Esophagus muscularis mucosa (tissue), 3 donors: ENCODE results near the gene CTNNA2.

Experiments used
- CTCF ChIP-seq, 3 experiments: fragments of 200-600 bp in 2 of 3; fragments of 450-650 bp in 1 of 3; sonication (generic) in 2 of 3; IDR thresholded peaks; one replicate each; pipeline ENCODE4 v1.5.1; 2017 to 2019; ENCODE audit warnings: antibody characterized with exemption in 3 of 3, mild to moderate bottlenecking in 2 of 3, moderate library complexity in 1 of 3
- EP300 ChIP-seq: sonication (generic); formaldehyde crosslinking; IDR thresholded peaks from one replicate; pipeline ENCODE4 v1.6.1; 2017; ENCODE audit warnings: antibody characterized with exemption

DNA sequence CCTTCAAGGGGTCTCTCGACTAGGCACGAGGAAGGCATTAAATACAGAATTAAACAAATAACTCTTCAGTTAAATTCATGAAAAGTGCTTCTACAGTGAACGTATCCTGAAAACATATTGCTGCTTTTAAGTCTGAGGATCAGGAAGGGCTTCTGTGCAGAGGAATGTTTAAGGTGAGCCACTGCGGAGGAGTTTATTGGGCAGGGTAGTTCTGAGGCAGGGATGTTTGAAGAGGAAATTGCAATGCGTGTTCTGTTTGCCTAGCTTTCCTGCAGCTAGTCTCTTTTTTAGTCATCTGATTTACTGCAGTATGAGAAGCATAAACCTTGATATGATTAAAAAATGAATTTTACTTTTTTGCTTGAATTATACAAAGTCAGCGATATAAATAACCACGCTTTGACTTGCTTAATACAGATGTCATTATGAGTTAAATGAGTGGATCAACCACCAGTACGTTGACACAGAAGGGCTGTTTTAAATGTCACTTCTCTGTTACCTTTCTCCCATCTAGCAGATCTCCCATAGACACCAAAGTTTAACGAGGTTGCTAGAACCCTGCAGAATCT, 98.7 kb downstream of the CTNNA2 start:
- TF ChIP-seq EP300, result no peak
- no peak for TF ChIP-seq CTCF (IDR thresholded peaks at IDR 0.05)
